Ovary (tissue), 9 donors: ENCODE measurements around the gene C7. TPM values are rescaled to one million over a fixed set of nuclear protein-coding genes. Genes with fewer than 3 reads are reported as not detected.

Experiments used
- DNase-seq, 5 donors: peaks; one replicate each; pipeline ENCODE4 v3.0.0-alpha.2; 2019 to 2020
- H3K27ac ChIP-seq, 2 donors: fragments of 200-600 bp; one replicate each; pipeline versions ENCODE4 v1.5.1 to v1.8.0; 2019 to 2022
- H3K27me3 ChIP-seq: fragments of 200-600 bp; one replicate; pipeline ENCODE4 v1.8.0; 2022
- H3K36me3 ChIP-seq: fragments of 200-600 bp; sonication (generic); one replicate; pipeline ENCODE4 v1.5.1; 2019
- H3K4me1 ChIP-seq: one replicate; pipeline ENCODE4 v1.8.1; 2013; ENCODE audit warnings: mild to moderate bottlenecking, moderate library complexity; ENCODE audit not compliant: insufficient read depth
- H3K4me3 ChIP-seq: fragments of 200-600 bp; sonication (generic); one replicate; pipeline ENCODE4 v1.5.1; 2017
- H3K9me3 ChIP-seq, 2 donors: fragments of 200-600 bp in 1 of 2; sonication (generic) in 1 of 2; one replicate each; pipeline versions ENCODE4 v1.5.1 to v1.8.1; 2013 to 2019; ENCODE audit warnings: mild to moderate bottlenecking in 1 of 2, moderate library complexity in 1 of 2
- CTCF ChIP-seq, 3 donors: fragments of 450-650 bp in 2 of 3; fragments of 200-600 bp in 1 of 3; IDR thresholded peaks; one replicate each; pipeline versions ENCODE4 v1.5.1 to v1.8.0; 2016 to 2022; ENCODE audit warnings: antibody characterized with exemption in 3 of 3, mild to moderate bottlenecking in 1 of 3
- EP300 ChIP-seq: sonication (generic); formaldehyde crosslinking; IDR thresholded peaks from one replicate; pipeline ENCODE4 v1.6.1; 2017; ENCODE audit warnings: antibody characterized with exemption
- POLR2A ChIP-seq: fragments of 450-650 bp; IDR thresholded peaks from one replicate; pipeline ENCODE4 v1.6.1; 2017; ENCODE audit warnings: antibody characterized with exemption, mild to moderate bottlenecking, moderate library complexity
- WGBS, 3 donors: extraction: QIAGEN DNeasy Blood & Tissue Kit in 1 of 3; methylation state at CpG; one replicate each; pipeline versions ENCODE4 v1.1.5 to v1.1.7; 2013 to 2017; 5-methylcytosine and 5-hydroxymethylcytosine counted together
- intact Hi-C, 4 donors: fragments of 100-400 bp; cut with DNase I; formaldehyde crosslinking; loops; one replicate each; pipeline versions ENCODE4 v1.11.0 to v1.15.1; 2022 to 2023
- polyA plus RNA-seq, 2 donors: library from polyadenylated mRNA; stranded (reverse); fragments of 200-250 nt in 1 of 2; fragments of 350-450 nt in 1 of 2; fragmentation: Illumina TruSeq in 1 of 2; extraction: RNeasy Lipid Tissue Mini Kit (QIAGEN cat#74804) in 1 of 2; gene quantifications; one replicate each; pipeline ENCODE4 v1.2.3, GENCODE V29; 2013 to 2014
- total RNA-seq, 7 donors: library from RNA; depleted of rRNA in 2 of 7; stranded (reverse); fragments of >200 nt in 2 of 7; fragmentation: NEBNext Ultra II Directional in 3 of 7; extraction: Animal tissue kit (Norgen Biotek cat#: 25700) in 3 of 7; gene quantifications; one replicate each; pipeline versions ENCODE4 v1.1.0 to v1.2.4, GENCODE V29; 2016 to 2023
- donor health status: DM: no; HTN: no; CAD: no; lungs with moderate emphysema.
- donor health status: DM: no; HTN: no; CAD: no.
- donor health status: Bipolar disorder and iron deficiency.
- donor health status: DM: yes; HTN: yes; CAD: no.
- donor health status: DM: no; HTN: no; CAD: no.
- donor health status: DM: yes; HTN: yes; CAD: no.

The C7 gene
- total and polyA plus RNA-seq, 9 donors = 205 to 2,709 (median 1,224) TPM

- H3K9me3 ChIP-seq = no peaks in the 10 kb centered on the region
- intact Hi-C loops = no loop called here
- H3K4me3 ChIP-seq = no peak overlapping the region
- DNase-seq = no peak
- peaks cover 3% of the 10 kb centered on the region for H3K4me1 ChIP-seq
- no peaks in the 10 kb centered on the region for H3K27me3 ChIP-seq
- no peak for TF ChIP-seq EP300
- WGBS, 3 donors = 55 to 77% (median 62%) methylated on average over 4 of the region's 4 CpGs
- no peak overlapping the region for H3K27ac ChIP-seq
- no peaks in the 10 kb centered on the region for H3K36me3 ChIP-seq
These were observed 76.2 kb downstream of the C7 start for GRCh38 chr5:40985501-40985900.

DNA sequence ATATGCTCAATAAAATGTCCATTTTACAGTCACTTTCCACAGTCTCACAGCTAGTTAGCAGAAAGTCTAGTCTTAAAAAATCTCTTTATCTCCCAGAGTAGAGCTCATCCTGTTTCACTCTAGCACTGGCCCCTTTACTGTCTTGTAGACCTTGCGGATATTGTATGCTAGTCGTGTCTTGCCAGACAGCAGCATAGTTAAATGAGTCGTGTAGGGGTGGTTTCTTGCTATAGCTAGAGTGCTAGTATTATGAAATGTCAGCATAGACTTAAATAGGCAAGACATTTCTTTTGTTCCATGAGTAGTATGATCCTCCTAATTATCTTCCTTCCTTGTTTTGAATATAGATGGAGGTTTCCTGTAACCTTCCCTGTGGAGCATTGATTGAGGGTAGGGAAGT, 77.4 kb downstream of the C7 start:
- no peak for DNase-seq
- H3K4me1 ChIP-seq = peaks cover 5% of the 10 kb centered on the region
- no peak overlapping the region for H3K4me3 ChIP-seq
- H3K27ac ChIP-seq = no peak overlapping the region
- no peaks in the 10 kb centered on the region for H3K9me3 ChIP-seq
- 91 to 94% (median 91%) methylated on average over 3 of the region's 3 CpGs for WGBS, 3 donors
- intact Hi-C loops = no loop called here
- H3K36me3 ChIP-seq = no peaks in the 10 kb centered on the region
- H3K27me3 ChIP-seq = no peaks in the 10 kb centered on the region
- TF ChIP-seq EP300 = no peak
- TF ChIP-seq POLR2A = no peak
- no peak for TF ChIP-seq CTCF (IDR thresholded peaks at IDR 0.05)

- intact Hi-C loops = no loop called here
- H3K4me3 ChIP-seq = no peak overlapping the region
- H3K27me3 ChIP-seq = no peaks in the 10 kb centered on the region
- H3K36me3 ChIP-seq = no peaks in the 10 kb centered on the region
- DNase-seq = no peak
- H3K27ac ChIP-seq = no peak overlapping the region
- no peaks in the 10 kb centered on the region for H3K9me3 ChIP-seq
- TF ChIP-seq CTCF (IDR thresholded peaks at IDR 0.05) (no peak), POLR2A (no peak), EP300 (no peak)
- H3K4me1 ChIP-seq = peaks cover 10% of the 10 kb centered on the region
These were observed 78.1 kb downstream of the C7 start for GRCh38 chr5:40987349-40987748.

GRCh38 chr5:40988746-40989510, 79.6 kb downstream of the C7 start:
- Histone ChIP-seq H3K27ac (no peak overlapping the region), H3K9me3 (no peaks in the 10 kb centered on the region), H3K4me3 (no peak overlapping the region), H3K36me3 (no peaks in the 10 kb centered on the region), H3K4me1 (peaks cover 13% of the 10 kb centered on the region), H3K27me3 (no peaks in the 10 kb centered on the region)
- WGBS, 3 donors = 96 to 99% (median 97%) methylated on average over 8 of the region's 8 CpGs
- DNase-seq = no peak
- intact Hi-C loops = no loop called here
- no peak for TF ChIP-seq CTCF (IDR thresholded peaks at IDR 0.05)
- TF ChIP-seq POLR2A = no peak
- TF ChIP-seq EP300 = no peak

DNA sequence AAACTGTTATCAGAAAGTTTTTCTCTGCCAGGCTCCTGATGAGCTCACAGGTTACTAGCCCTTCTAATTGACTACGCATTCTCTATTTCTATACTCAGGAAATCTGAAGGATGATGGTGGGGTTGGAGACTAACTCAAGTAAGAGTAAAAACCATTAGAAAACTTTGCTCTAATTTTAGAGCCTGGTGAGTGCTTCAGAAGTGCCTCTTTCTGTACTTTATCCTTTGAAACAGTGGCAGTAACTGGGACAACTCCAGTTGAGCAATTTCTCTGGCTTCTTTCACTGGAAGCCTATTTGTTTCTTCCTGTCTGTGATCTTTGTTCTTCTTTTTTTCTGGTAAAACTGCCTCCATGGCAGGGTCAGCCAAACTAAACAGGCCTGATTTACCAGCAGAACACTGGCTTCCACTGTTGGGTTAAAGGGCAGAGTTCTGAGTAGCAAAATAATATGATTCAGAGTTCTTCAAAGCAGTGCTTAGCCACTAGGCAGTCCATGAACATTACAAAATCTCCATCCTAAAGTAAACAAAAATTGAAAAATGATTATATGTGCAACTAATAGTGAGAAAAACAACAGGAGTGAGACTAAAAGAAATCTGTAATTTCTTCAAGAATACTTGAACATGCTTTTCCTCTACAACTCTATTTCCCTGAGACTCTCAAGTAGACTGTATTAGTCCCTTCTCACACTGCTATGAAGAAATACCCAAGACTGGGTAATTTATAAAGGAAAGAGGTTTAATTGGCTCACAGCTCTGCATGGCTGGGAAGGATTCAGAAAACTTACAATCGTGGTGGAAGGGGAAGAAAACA, 82.1 kb downstream of the C7 start:
- Histone ChIP-seq H3K27ac (peak overlapping the region; percentile 32 to 85), H3K27me3 (no peaks in the 10 kb centered on the region), H3K4me1 (peaks cover 13% of the 10 kb centered on the region), H3K9me3 (no peaks in the 10 kb centered on the region), H3K4me3 (no peak overlapping the region), H3K36me3 (no peaks in the 10 kb centered on the region)
- TF ChIP-seq CTCF (IDR thresholded peaks at IDR 0.05) (peak in 1 of 3 donors; percentile 11), POLR2A (no peak), EP300 (peak; percentile 95)
- DNase-seq = peak; percentile 59 to 89 (median 68)
- intact Hi-C loops = no loop called here
- 4 to 7% (median 5%) methylated on average over 2 of the region's 2 CpGs for WGBS, 3 donors
